Activated naive CD4-positive, alpha-beta T cell treated with anti-CD3 and anti-CD28 coated beads, Interleukin-2, amount 50 U/mL, for 24 hours (primary cell): Measurements from ENCODE around the gene BMAL1.
A peak's percentile ranks its signal among the peaks of the same experiment; 100 is the strongest.

Experiments
- H3K27ac Mint-ChIP-seq: one replicate; pipeline ENCODE4 v1.8.0; 2021; ENCODE audit warnings: mild to moderate bottlenecking, mixed read lengths
- H3K27me3 Mint-ChIP-seq: one replicate; pipeline ENCODE4 v1.8.0; 2021; ENCODE audit warnings: mixed read lengths
- H3K36me3 Mint-ChIP-seq: one replicate; pipeline ENCODE4 v1.8.0; 2021; ENCODE audit warnings: mixed read lengths
- H3K4me1 Mint-ChIP-seq: one replicate; pipeline ENCODE4 v1.8.0; 2021; ENCODE audit warnings: mixed read lengths
- H3K4me3 Mint-ChIP-seq: one replicate; pipeline ENCODE4 v1.8.0; 2021; ENCODE audit warnings: mild to moderate bottlenecking, mixed read lengths
- H3K9me3 Mint-ChIP-seq: one replicate; pipeline ENCODE4 v1.8.0; 2021; ENCODE audit warnings: mixed read lengths

The BMAL1 gene

GRCh38 chr11:13277768-13278608, at the start of gene BMAL1:
Gene BMAL1 (plus strand): TSS chr11:13277790. CDS start chr11:13354309, 76,519 bp downstream.
- Mint-ChIP-seq H3K4me1 (peaks cover 50% of the 10 kb centered on the region), H3K27me3 (no peaks in the 10 kb centered on the region), H3K9me3 (no peaks in the 10 kb centered on the region), H3K27ac (peak within 1 kb of the TSS; percentile 78), H3K4me3 (peak within 1 kb of the TSS; percentile 93), H3K36me3 (no peaks in the 10 kb centered on the region)

- no peak overlapping the region for H3K27ac Mint-ChIP-seq
- H3K4me3 Mint-ChIP-seq: no peak overlapping the region
- peaks cover 2% of the 10 kb centered on the region for H3K27me3 Mint-ChIP-seq
- H3K4me1 Mint-ChIP-seq: peaks cover 7% of the 10 kb centered on the region
- peaks cover 1% of the 10 kb centered on the region for H3K36me3 Mint-ChIP-seq
- H3K9me3 Mint-ChIP-seq: no peaks in the 10 kb centered on the region
Observed at GRCh38 chr11:13228572-13228971, 49.0 kb upstream of the BMAL1 start.

GRCh38 chr11:13229136-13229535, 48.5 kb upstream of the BMAL1 start:
- Mint-ChIP-seq H3K27me3 (peaks cover 2% of the 10 kb centered on the region), H3K4me1 (peaks cover 7% of the 10 kb centered on the region), H3K36me3 (peaks cover 1% of the 10 kb centered on the region), H3K27ac (no peak overlapping the region), H3K4me3 (no peak overlapping the region), H3K9me3 (no peaks in the 10 kb centered on the region)

GRCh38 chr11:13229711-13230318, 47.8 kb upstream of the BMAL1 start:
- Mint-ChIP-seq H3K4me1 (peaks cover 7% of the 10 kb centered on the region), H3K4me3 (no peak overlapping the region), H3K27ac (no peak overlapping the region), H3K36me3 (peaks cover 1% of the 10 kb centered on the region), H3K9me3 (no peaks in the 10 kb centered on the region), H3K27me3 (peaks cover 2% of the 10 kb centered on the region)

GRCh38 chr11:13233173-13233745, 44.3 kb upstream of the BMAL1 start:
- peaks cover 4% of the 10 kb centered on the region for H3K4me1 Mint-ChIP-seq
- no peak overlapping the region for H3K27ac Mint-ChIP-seq
- H3K9me3 Mint-ChIP-seq: no peaks in the 10 kb centered on the region
- H3K27me3 Mint-ChIP-seq: peaks cover 2% of the 10 kb centered on the region
- H3K4me3 Mint-ChIP-seq: no peak overlapping the region
- H3K36me3 Mint-ChIP-seq: peaks cover 1% of the 10 kb centered on the region

- Mint-ChIP-seq H3K9me3 (no peaks in the 10 kb centered on the region), H3K27me3 (peaks cover 3% of the 10 kb centered on the region), H3K4me3 (no peak overlapping the region), H3K4me1 (no peaks in the 10 kb centered on the region), H3K27ac (no peak overlapping the region), H3K36me3 (peaks cover 1% of the 10 kb centered on the region)
Observed at GRCh38 chr11:13235895-13236294, 41.7 kb upstream of the BMAL1 start.

- Mint-ChIP-seq H3K27me3 (peaks cover 3% of the 10 kb centered on the region), H3K4me1 (no peaks in the 10 kb centered on the region), H3K36me3 (peaks cover 1% of the 10 kb centered on the region), H3K4me3 (no peak overlapping the region), H3K27ac (no peak overlapping the region), H3K9me3 (no peaks in the 10 kb centered on the region)
Observed at GRCh38 chr11:13236626-13237025, 41.0 kb upstream of the BMAL1 start.

GRCh38 chr11:13237761-13238160, 39.8 kb upstream of the BMAL1 start:
- H3K36me3 Mint-ChIP-seq: peaks cover under 1% of the 10 kb centered on the region
- no peaks in the 10 kb centered on the region for H3K9me3 Mint-ChIP-seq
- H3K4me1 Mint-ChIP-seq: no peaks in the 10 kb centered on the region
- H3K27me3 Mint-ChIP-seq: peaks cover 3% of the 10 kb centered on the region
- H3K27ac Mint-ChIP-seq: no peak overlapping the region
- no peak overlapping the region for H3K4me3 Mint-ChIP-seq

- peaks cover 2% of the 10 kb centered on the region for H3K27me3 Mint-ChIP-seq
- H3K27ac Mint-ChIP-seq: no peak overlapping the region
- H3K4me1 Mint-ChIP-seq: no peaks in the 10 kb centered on the region
Observed at GRCh38 chr11:13238879-13239514, 38.6 kb upstream of the BMAL1 start.

GRCh38 chr11:13242564-13242963, 35.0 kb upstream of the BMAL1 start:
- H3K4me1 Mint-ChIP-seq: no peaks in the 10 kb centered on the region
- no peaks in the 10 kb centered on the region for H3K9me3 Mint-ChIP-seq
- H3K4me3 Mint-ChIP-seq: no peak overlapping the region
- H3K27ac Mint-ChIP-seq: no peak overlapping the region
- peaks cover 13% of the 10 kb centered on the region for H3K27me3 Mint-ChIP-seq
- no peaks in the 10 kb centered on the region for H3K36me3 Mint-ChIP-seq

More at GRCh38 chr11:13238879-13239514, 38.6 kb upstream of the BMAL1 start:
- no peaks in the 10 kb centered on the region for H3K36me3 Mint-ChIP-seq
- no peak overlapping the region for H3K4me3 Mint-ChIP-seq
- no peaks in the 10 kb centered on the region for H3K9me3 Mint-ChIP-seq

GRCh38 chr11:13247606-13248296, 29.8 kb upstream of the BMAL1 start:
- peaks cover 11% of the 10 kb centered on the region for H3K27me3 Mint-ChIP-seq
- H3K36me3 Mint-ChIP-seq: no peaks in the 10 kb centered on the region
- no peak overlapping the region for H3K4me3 Mint-ChIP-seq
- no peaks in the 10 kb centered on the region for H3K9me3 Mint-ChIP-seq
- H3K4me1 Mint-ChIP-seq: no peaks in the 10 kb centered on the region
- no peak overlapping the region for H3K27ac Mint-ChIP-seq

- Mint-ChIP-seq H3K9me3 (no peaks in the 10 kb centered on the region), H3K4me3 (no peak overlapping the region), H3K27me3 (peaks cover 11% of the 10 kb centered on the region), H3K4me1 (no peaks in the 10 kb centered on the region), H3K36me3 (no peaks in the 10 kb centered on the region), H3K27ac (no peak overlapping the region)
Observed at GRCh38 chr11:13249177-13249576, 28.4 kb upstream of the BMAL1 start.

GRCh38 chr11:13249992-13250391, 27.6 kb upstream of the BMAL1 start:
- Mint-ChIP-seq H3K36me3 (no peaks in the 10 kb centered on the region), H3K9me3 (no peaks in the 10 kb centered on the region), H3K4me1 (no peaks in the 10 kb centered on the region), H3K4me3 (no peak overlapping the region), H3K27ac (no peak overlapping the region), H3K27me3 (peaks cover 7% of the 10 kb centered on the region)

- Mint-ChIP-seq H3K4me1 (no peaks in the 10 kb centered on the region), H3K9me3 (no peaks in the 10 kb centered on the region), H3K4me3 (no peak overlapping the region), H3K27ac (no peak overlapping the region), H3K27me3 (peaks cover 3% of the 10 kb centered on the region), H3K36me3 (no peaks in the 10 kb centered on the region)
Observed at GRCh38 chr11:13251966-13252365, 25.6 kb upstream of the BMAL1 start.

- Mint-ChIP-seq H3K27ac (no peak overlapping the region), H3K36me3 (no peaks in the 10 kb centered on the region), H3K4me3 (no peak overlapping the region), H3K9me3 (no peaks in the 10 kb centered on the region), H3K27me3 (peaks cover under 1% of the 10 kb centered on the region), H3K4me1 (no peaks in the 10 kb centered on the region)
Observed at GRCh38 chr11:13252438-13252837, 25.2 kb upstream of the BMAL1 start.
